OCI-LY7 (cell line): Measurements from ENCODE around the gene ISG15. TPM values are rescaled to one million over a fixed set of nuclear protein-coding genes. Genes with fewer than 3 reads are reported as not detected.
"Not testable (repeated sequence)": the region's sequence is repeated elsewhere in the genome, so short reads cannot be mapped to it uniquely, and the experiment has no call there.

Experiments used
- BruUV-seq: library from RNA; stranded (reverse); fragments of 400-500 nt; replicated peaks from 2 replicates; lab custom pipeline; 2021; lab: Mats Ljungman, UMichigan
- CTCF ChIA-PET: fragments of 300-600 bp; sonication (Branson Sonifier 250); formaldehyde crosslinking; loops from one replicate; lab custom pipeline; 2022; ENCODE audit warnings: antibody characterized with exemption; ENCODE audit not compliant: unreplicated experiment; lab: Charles Lee
- POLR2A ChIA-PET: fragments of 300-600 bp; sonication (Branson Sonifier 250); formaldehyde crosslinking; loops from one replicate; lab custom pipeline; 2022; ENCODE audit warnings: antibody characterized with exemption; lab: Charles Lee
- DNase-seq: peaks from one replicate; pipeline ENCODE4 v3.0.0-alpha.2; 2015; ENCODE audit warnings: low spot score
- H2AFZ ChIP-seq: fragments of 200-600 bp; sonication (generic), shearing (Covaris generic); 2 replicates; pipeline ENCODE4 v1.6.1; 2014; ENCODE audit warnings: mild to moderate bottlenecking, antibody characterized with exemption, low read length, moderate library complexity
- H3K27ac ChIP-seq: fragments of 200-600 bp; sonication (generic); 2 replicates; pipeline ENCODE4 v1.5.1; 2014; ENCODE audit warnings: mixed run types, low read depth, mild to moderate bottlenecking, moderate library complexity, low read length, inconsistent platforms; ENCODE audit not compliant: poor library complexity, severe bottlenecking
- H3K36me3 ChIP-seq: fragments of 200-600 bp; sonication (generic); 2 replicates; pipeline ENCODE4 v1.6.1; 2014; ENCODE audit warnings: mild to moderate bottlenecking, antibody characterized with exemption, low read length, moderate library complexity, mixed read lengths; ENCODE audit not compliant: insufficient read depth
- H3K4me1 ChIP-seq: fragments of 200-600 bp; sonication (generic); 2 replicates; pipeline ENCODE4 v1.5.1; 2014; ENCODE audit warnings: mild to moderate bottlenecking, low read length; ENCODE audit not compliant: insufficient read depth, poor library complexity, severe bottlenecking
- H3K4me2 ChIP-seq: fragments of 200-600 bp; sonication (generic); 2 replicates; pipeline ENCODE4 v1.6.1; 2014; ENCODE audit warnings: mild to moderate bottlenecking, low read length
- H3K4me3 ChIP-seq: fragments of 200-600 bp; sonication (generic); 2 replicates; pipeline ENCODE4 v1.5.1; 2014; ENCODE audit warnings: mild to moderate bottlenecking, low read depth, low read length; ENCODE audit not compliant: poor library complexity, severe bottlenecking
- H3K79me2 ChIP-seq: fragments of 200-600 bp; sonication (generic); 2 replicates; pipeline ENCODE4 v1.6.1; 2016; ENCODE audit warnings: low read depth, mild to moderate bottlenecking, low read length, moderate library complexity, mixed read lengths; ENCODE audit not compliant: insufficient read depth
- H3K9me2 ChIP-seq: fragments of 200-600 bp; sonication (generic); 2 replicates; pipeline ENCODE4 v1.6.1; 2016; ENCODE audit warnings: mild to moderate bottlenecking, low read length, mixed read lengths; ENCODE audit not compliant: insufficient read depth
- H3K9me3 ChIP-seq: fragments of 200-600 bp; sonication (generic); 2 replicates; pipeline ENCODE4 v1.6.1; 2014; ENCODE audit warnings: mild to moderate bottlenecking, mixed run types, low read length, mixed read lengths
- H4K20me1 ChIP-seq: fragments of 200-600 bp; sonication (generic); 2 replicates; pipeline ENCODE4 v1.6.1; 2014; ENCODE audit warnings: mild to moderate bottlenecking, antibody characterized with exemption, low read length, moderate library complexity, mixed read lengths; ENCODE audit not compliant: insufficient read depth
- EZH2phosphoT487 ChIP-seq: fragments of 200-600 bp; sonication (generic); IDR thresholded peaks from 2 replicates; pipeline ENCODE4 v1.6.1; 2018; ENCODE audit warnings: low read depth, borderline replicate concordance, mild to moderate bottlenecking, mixed run types, antibody characterized with exemption, low read length, moderate library complexity, mixed read lengths
- intact Hi-C: fragments of 100-400 bp; cut with micrococcal nuclease; formaldehyde crosslinking; loops from one replicate; pipeline ENCODE4 v1.10.0; 2022; ENCODE audit not compliant: unreplicated experiment
- total RNA-seq, 2 experiments: library from RNA; depleted of rRNA in 1 of 2; stranded (reverse); fragments of >200 nt in 1 of 2; shearing (Covaris generic) in 1 of 2; gene quantifications; 2 replicates each; pipeline ENCODE4 v1.2.3, GENCODE V29; 2014 to 2022
- TF ChIP-seq, protein P1 (sequence below): fragments of 200-600 bp; sonication (generic); conservative IDR thresholded peaks from 2 replicates; pipeline ENCODE4 v1.5.1; 2014; ENCODE audit warnings: mild to moderate bottlenecking, antibody characterized with exemption, low read length, moderate library complexity, mixed read lengths

ISG15 gene
- total RNA-seq, 2 experiments from 2014 or later: 65.4 to 110 TPM

DNA sequence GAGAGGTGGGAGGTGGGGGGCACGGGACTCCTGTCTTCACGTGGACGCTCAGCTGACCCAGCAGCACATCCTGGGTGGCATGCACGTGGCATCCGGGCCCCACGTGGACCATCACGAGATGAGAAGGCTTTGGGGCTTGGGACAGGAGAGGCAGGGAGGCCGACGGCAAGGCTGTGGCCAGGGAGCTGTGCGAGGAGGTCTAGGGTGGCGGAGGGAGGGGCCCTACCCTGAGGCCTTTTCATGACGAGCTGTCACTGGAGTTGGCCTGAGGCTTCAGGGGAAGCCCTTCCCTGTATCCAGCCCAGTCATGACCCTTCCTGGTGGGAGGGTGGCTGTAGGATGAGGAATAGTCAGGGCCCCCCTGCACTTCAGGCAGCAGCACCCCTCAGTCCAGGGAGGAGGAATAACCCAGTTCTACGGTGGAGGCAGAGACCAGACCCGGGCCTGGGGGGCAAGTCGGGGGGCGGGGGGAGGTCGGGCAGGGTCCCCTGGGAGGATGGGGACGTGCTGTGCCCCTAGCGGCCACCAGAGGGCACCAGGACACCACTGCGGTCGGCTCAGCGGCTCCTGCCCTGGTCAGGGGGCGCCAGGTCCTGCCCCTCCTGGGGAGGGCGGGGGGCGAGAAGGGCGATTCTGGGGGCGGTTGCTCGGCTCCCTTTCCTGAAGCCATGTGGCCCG lies 29.4 kb upstream of the ISG15 start:
- H4K20me1 ChIP-seq: no peaks in the 10 kb centered on the region
- no peaks in the 10 kb centered on the region for H3K36me3 ChIP-seq
- H3K4me2 ChIP-seq: no peak overlapping the region
- no peak overlapping the region for H2AFZ ChIP-seq
- CTCF ChIA-PET: no interaction called here
- TF ChIP-seq, protein P1, sequence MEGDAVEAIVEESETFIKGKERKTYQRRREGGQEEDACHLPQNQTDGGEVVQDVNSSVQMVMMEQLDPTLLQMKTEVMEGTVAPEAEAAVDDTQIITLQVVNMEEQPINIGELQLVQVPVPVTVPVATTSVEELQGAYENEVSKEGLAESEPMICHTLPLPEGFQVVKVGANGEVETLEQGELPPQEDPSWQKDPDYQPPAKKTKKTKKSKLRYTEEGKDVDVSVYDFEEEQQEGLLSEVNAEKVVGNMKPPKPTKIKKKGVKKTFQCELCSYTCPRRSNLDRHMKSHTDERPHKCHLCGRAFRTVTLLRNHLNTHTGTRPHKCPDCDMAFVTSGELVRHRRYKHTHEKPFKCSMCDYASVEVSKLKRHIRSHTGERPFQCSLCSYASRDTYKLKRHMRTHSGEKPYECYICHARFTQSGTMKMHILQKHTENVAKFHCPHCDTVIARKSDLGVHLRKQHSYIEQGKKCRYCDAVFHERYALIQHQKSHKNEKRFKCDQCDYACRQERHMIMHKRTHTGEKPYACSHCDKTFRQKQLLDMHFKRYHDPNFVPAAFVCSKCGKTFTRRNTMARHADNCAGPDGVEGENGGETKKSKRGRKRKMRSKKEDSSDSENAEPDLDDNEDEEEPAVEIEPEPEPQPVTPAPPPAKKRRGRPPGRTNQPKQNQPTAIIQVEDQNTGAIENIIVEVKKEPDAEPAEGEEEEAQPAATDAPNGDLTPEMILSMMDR: peak; percentile 83
- TF ChIP-seq EZH2phosphoT487: no peak
- no TSS peak for BruUV-seq
- POLR2A ChIA-PET: interaction anchor here (0.6 kb wide), 1 partner anchor 30 kb away, joined by 3 read pairs; the partner anchor contains the start of gene ISG15
- H3K79me2 ChIP-seq: no peaks in the 10 kb centered on the region
- H3K4me3 ChIP-seq: no peak overlapping the region
- no peaks in the 10 kb centered on the region for H3K9me2 ChIP-seq
- peak; percentile 52 for DNase-seq
- no peak overlapping the region for H3K27ac ChIP-seq
- intact Hi-C loops: loop anchor here (1.0 to 10.0 kb wide), 2 partner anchors 51 to 79 kb away; no protein-coding TSS in a partner anchor
- no peaks in the 10 kb centered on the region for H3K9me3 ChIP-seq
- H3K4me1 ChIP-seq: no peaks in the 10 kb centered on the region

DNA sequence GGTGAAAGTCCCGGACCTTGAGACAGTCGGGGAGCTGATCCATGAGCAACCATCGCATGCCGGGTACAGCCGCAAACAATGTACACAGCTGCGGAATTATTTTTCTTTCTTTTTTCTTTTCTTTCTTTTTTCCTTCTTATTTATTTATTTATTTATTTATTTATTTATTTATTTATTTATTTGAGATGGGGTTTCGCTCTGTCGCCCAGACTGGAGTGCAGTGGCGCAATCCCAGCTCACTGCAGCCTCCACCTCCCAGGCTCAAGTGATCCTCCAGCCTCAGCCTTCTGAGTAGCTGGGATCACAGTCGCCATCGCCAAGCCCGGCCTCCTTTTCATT lies 28.9 kb upstream of the ISG15 start:
- no peaks in the 10 kb centered on the region for H3K36me3 ChIP-seq
- DNase-seq: no peak
- TF ChIP-seq, protein P1: peak; percentile 28; the same call in 1 of the 2 replicates
- TF ChIP-seq EZH2phosphoT487: no peak
- H3K4me1 ChIP-seq: no peaks in the 10 kb centered on the region
- no peak overlapping the region for H3K4me2 ChIP-seq
- H2AFZ ChIP-seq: no peak overlapping the region
- H3K9me2 ChIP-seq: no peaks in the 10 kb centered on the region
- no peaks in the 10 kb centered on the region for H3K79me2 ChIP-seq
- ChIA-PET CTCF (no interaction called here), POLR2A (interaction anchor here (0.6 kb wide), 2 partner anchors 29 to 247 kb away, joined by 3 to 4 read pairs; partner anchors contain the start of gene ISG15)
- no TSS peak for BruUV-seq
- H3K27ac ChIP-seq: no peak overlapping the region
- no peaks in the 10 kb centered on the region for H4K20me1 ChIP-seq
- H3K9me3 ChIP-seq: no peaks in the 10 kb centered on the region
- H3K4me3 ChIP-seq: no peak overlapping the region
- intact Hi-C loops: loop anchor here (1.0 to 10.0 kb wide), 2 partner anchors 50 to 79 kb away; no protein-coding TSS in a partner anchor

DNA sequence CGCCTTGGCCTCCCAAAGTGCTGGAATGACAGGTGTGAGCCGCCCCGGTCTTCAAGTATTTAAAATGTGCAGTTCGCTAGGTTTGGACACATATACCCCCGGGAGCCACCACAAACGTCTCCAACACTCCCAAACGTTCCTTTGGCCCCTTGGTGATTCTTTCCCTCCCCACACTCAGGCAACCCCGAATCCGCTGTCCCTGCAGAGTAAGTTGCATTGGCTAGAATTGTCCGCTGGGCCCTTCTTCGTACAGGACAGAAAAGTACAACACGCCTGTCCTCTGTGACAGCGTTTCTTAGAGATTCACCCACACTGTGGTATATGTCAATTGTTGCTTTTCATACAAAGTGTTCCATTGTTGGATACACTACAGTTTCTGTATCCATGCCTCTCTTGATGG lies 28.2 kb upstream of the ISG15 start:
- Histone ChIP-seq H3K79me2 (no peaks in the 10 kb centered on the region), H3K27ac (no peak overlapping the region), H4K20me1 (no peaks in the 10 kb centered on the region), H2AFZ (no peak overlapping the region), H3K4me3 (no peak overlapping the region), H3K4me2 (no peak overlapping the region), H3K9me3 (no peaks in the 10 kb centered on the region), H3K4me1 (no peaks in the 10 kb centered on the region), H3K9me2 (no peaks in the 10 kb centered on the region), H3K36me3 (no peaks in the 10 kb centered on the region)
- ChIA-PET CTCF (no interaction called here), POLR2A (no interaction called here)
- BruUV-seq: no TSS peak
- intact Hi-C loops: loop anchor here (10.0 kb wide), 1 partner anchor 50 kb away; no protein-coding TSS in a partner anchor
- no peak for TF ChIP-seq EZH2phosphoT487
- TF ChIP-seq, protein P1: no peak
- no peak for DNase-seq

DNA sequence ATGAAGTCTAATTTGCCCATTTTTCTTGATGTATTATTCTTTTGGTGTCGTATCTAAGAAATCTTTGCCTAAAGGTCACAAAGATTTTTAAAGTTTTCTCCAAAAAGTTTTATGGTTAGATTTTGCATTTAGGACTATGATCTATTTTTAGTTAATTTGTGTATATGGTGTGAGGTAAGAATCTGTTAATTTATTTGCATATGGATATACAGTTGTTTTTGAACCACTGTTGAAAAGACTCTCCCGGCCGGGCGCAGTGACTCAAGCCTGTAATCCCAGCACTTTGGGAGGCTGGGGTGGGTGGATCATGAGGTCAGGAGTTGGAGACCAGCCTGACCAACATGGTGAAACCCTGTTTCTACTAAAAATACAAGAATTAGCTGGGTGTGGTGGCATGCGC lies 25.2 kb upstream of the ISG15 start:
- H3K9me3 ChIP-seq, H3K27ac ChIP-seq, H3K79me2 ChIP-seq, H2AFZ ChIP-seq, H3K36me3 ChIP-seq, DNase-seq, POLR2A ChIA-PET, BruUV-seq, CTCF ChIA-PET, H3K4me2 ChIP-seq, H3K4me1 ChIP-seq, H4K20me1 ChIP-seq, H3K9me2 ChIP-seq, H3K4me3 ChIP-seq: not testable (repeated sequence)
- intact Hi-C loops: loop anchor here (10.0 kb wide), 1 partner anchor 47 kb away; no protein-coding TSS in a partner anchor
